ENCODE data around the gene RASSF3.

The RASSF3 gene

DNA sequence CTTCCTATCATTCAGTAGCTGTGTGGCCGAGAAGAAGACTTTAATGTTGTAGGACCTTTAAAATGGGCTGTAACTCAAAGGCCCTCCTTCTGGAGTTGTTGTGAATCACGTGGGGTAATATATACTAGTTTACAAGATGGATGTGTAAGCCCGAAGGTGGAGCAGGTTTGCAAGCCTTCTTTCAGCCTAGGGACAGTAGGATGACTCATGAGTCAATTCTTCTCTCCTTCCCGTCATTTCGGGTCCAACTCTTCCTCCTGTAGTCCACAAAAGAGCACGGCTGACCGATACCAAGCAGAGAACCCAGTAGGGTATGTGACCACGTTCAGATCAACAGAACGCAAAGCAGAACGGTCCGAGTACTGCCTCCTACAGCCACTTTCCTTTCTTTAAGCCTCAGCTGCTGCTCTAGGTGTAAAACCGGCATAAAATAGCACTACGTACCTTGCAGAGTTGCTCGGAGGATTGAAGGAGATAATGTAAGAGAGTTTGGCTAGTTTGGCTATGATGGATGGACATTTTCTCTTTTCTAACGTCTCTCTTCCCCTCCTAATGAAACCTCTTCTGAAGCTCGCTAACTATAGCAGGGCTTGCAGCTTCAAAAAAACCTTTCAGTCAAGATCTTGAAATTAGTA is 1.3 kb upstream of the RASSF3 start:
- no peaks in the 10 kb centered on the region for H3K9me3 ChIP-seq (ENCODE audit: insufficient read depth, low read length)
- H3K4me3 ChIP-seq (ENCODE audit: low read length) = peak overlapping the region; percentile 98
- peaks cover 18% of the 10 kb centered on the region for H4K20me1 ChIP-seq (ENCODE audit: insufficient read depth, low read length)
- peaks cover 23% of the 10 kb centered on the region for H3K36me3 ChIP-seq (replicated peaks; ENCODE audit: low read depth, low read length)
- peak overlapping the region; percentile 95 for H3K27ac ChIP-seq (ENCODE audit: low read length)
- peak overlapping the region; percentile 99 for H3K4me2 ChIP-seq (ENCODE audit: low read length)
- H3K9ac ChIP-seq (ENCODE audit: low read length) = peak overlapping the region; percentile 99
- no peak for TF ChIP-seq EZH2phosphoT487 (IDR thresholded peaks at IDR 0.05; ENCODE audit: low read depth)
- TF ChIP-seq, protein P1, sequence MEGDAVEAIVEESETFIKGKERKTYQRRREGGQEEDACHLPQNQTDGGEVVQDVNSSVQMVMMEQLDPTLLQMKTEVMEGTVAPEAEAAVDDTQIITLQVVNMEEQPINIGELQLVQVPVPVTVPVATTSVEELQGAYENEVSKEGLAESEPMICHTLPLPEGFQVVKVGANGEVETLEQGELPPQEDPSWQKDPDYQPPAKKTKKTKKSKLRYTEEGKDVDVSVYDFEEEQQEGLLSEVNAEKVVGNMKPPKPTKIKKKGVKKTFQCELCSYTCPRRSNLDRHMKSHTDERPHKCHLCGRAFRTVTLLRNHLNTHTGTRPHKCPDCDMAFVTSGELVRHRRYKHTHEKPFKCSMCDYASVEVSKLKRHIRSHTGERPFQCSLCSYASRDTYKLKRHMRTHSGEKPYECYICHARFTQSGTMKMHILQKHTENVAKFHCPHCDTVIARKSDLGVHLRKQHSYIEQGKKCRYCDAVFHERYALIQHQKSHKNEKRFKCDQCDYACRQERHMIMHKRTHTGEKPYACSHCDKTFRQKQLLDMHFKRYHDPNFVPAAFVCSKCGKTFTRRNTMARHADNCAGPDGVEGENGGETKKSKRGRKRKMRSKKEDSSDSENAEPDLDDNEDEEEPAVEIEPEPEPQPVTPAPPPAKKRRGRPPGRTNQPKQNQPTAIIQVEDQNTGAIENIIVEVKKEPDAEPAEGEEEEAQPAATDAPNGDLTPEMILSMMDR (IDR thresholded peaks at IDR 0.05; ENCODE audit: low read depth, low read length) = no peak
- peaks cover 20% of the 10 kb centered on the region for H3K4me1 ChIP-seq (ENCODE audit: low read length)
- peak overlapping the region; percentile 87 for H2AFZ ChIP-seq (ENCODE audit: low read depth, low read length)
- no peaks in the 10 kb centered on the region for H3K27me3 ChIP-seq (ENCODE audit: low read depth, low read length)
- peaks cover 44% of the 10 kb centered on the region for H3K79me2 ChIP-seq (ENCODE audit: low read length)

DNA sequence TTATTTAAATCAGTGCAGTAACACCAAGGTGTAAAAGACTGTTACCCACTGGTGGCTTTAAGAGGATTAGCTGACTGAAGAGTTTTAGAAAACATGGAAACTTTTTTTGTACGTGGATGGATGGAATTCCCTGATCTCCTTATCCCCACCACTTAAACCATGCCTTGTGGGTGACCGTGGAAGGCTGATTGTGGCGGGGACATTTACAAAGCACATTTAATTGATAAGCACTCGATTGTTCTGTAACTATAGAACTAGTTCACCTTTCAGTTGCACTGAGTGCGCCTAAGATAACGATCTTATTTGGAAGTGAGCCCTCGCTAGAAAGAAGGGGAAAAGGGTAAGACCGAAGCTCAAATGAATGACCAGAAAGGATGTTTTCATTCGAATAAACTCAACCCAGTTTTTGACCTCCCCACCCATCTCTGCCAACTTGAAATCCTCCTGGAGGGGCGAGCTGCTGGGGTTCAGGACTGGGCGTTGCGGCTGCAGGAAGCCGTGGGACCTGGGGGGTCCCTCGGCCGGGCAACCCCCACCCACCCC is 688 bp upstream of the RASSF3 start:
- H3K27ac ChIP-seq (ENCODE audit: low read length) = peak overlapping the region; percentile 95
- no peaks in the 10 kb centered on the region for H3K27me3 ChIP-seq (ENCODE audit: low read depth, low read length)
- no peak for TF ChIP-seq EZH2phosphoT487 (IDR thresholded peaks at IDR 0.05; ENCODE audit: low read depth)
- TF ChIP-seq, protein P1 (IDR thresholded peaks at IDR 0.05; ENCODE audit: low read depth, low read length) = no peak
- H3K36me3 ChIP-seq (replicated peaks; ENCODE audit: low read depth, low read length) = peaks cover 26% of the 10 kb centered on the region
- peak overlapping the region; percentile 99 for H3K9ac ChIP-seq (ENCODE audit: low read length)
- peak overlapping the region; percentile 98 for H3K4me3 ChIP-seq (ENCODE audit: low read length)
- H3K4me2 ChIP-seq (ENCODE audit: low read length) = peak overlapping the region; percentile 99
- H2AFZ ChIP-seq (ENCODE audit: low read depth, low read length) = peak overlapping the region; percentile 43; the same call in 1 of the 2 replicates
- H3K4me1 ChIP-seq (ENCODE audit: low read length) = peaks cover 24% of the 10 kb centered on the region
- peaks cover 24% of the 10 kb centered on the region for H4K20me1 ChIP-seq (ENCODE audit: insufficient read depth, low read length)
- H3K9me3 ChIP-seq (ENCODE audit: insufficient read depth, low read length) = no peaks in the 10 kb centered on the region
- H3K79me2 ChIP-seq (ENCODE audit: low read length) = peaks cover 50% of the 10 kb centered on the region

DNA sequence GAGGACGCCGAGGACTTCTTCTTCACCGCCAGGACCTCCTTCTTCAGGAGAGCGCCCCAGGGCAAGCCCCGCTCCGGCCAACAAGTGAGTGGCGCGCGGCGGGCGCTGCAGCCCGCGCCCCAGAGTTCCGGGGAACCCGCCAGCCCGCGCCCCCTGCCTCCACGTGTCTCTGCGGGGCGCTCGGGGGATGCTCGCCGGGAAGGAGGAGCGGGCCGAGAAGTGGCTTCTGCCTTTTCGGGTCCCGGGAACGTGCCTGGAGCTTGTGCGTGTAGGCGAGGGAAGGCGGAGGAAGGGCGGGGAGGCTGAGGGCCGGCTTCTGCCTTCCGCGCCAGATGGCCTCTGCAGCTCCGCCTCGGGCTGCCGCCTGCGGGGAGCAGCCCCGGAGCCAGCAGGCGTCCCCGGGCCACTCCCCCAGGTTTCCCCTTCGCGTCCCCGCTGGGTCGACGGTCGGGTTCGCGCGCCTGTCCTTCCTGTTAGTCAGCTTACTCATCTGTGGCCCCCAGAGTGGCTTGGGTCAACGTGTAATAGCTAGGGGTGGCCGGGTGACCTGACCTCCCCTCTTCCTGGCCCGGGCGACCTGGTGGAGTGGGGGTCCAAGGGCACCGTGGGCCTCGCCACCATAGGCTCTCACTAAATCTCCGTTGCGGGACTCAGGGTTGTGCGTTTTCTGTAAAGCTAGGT is 505 bp downstream of the RASSF3 start:
- peaks cover 35% of the 10 kb centered on the region for H4K20me1 ChIP-seq (ENCODE audit: insufficient read depth, low read length)
- H3K27me3 ChIP-seq (ENCODE audit: low read depth, low read length) = no peaks in the 10 kb centered on the region
- no peak overlapping the region for H2AFZ ChIP-seq (ENCODE audit: low read depth, low read length)
- peak overlapping the region; percentile 95 for H3K27ac ChIP-seq (ENCODE audit: low read length)
- H3K4me3 ChIP-seq (ENCODE audit: low read length) = peak overlapping the region; percentile 98
- H3K36me3 ChIP-seq (replicated peaks; ENCODE audit: low read depth, low read length) = peaks cover 35% of the 10 kb centered on the region
- no peak for TF ChIP-seq EZH2phosphoT487 (IDR thresholded peaks at IDR 0.05; ENCODE audit: low read depth)
- TF ChIP-seq, protein P1 (IDR thresholded peaks at IDR 0.05; ENCODE audit: low read depth, low read length) = no peak
- H3K4me2 ChIP-seq (ENCODE audit: low read length) = peak overlapping the region; percentile 91
- H3K4me1 ChIP-seq (ENCODE audit: low read length) = peaks cover 32% of the 10 kb centered on the region
- H3K9me3 ChIP-seq (ENCODE audit: insufficient read depth, low read length) = no peaks in the 10 kb centered on the region
- H3K9ac ChIP-seq (ENCODE audit: low read length) = peak overlapping the region; percentile 99
- H3K79me2 ChIP-seq (ENCODE audit: low read length) = peaks cover 62% of the 10 kb centered on the region

Data from OCI-LY3 (cell line).